A673 (cell line): ENCODE results near the gene SPINK7. TPM values are rescaled to one million over a fixed set of nuclear protein-coding genes. Genes with fewer than 3 reads are reported as not detected.

Experiments used
- BruUV-seq: library from RNA; stranded (reverse); fragments of 400-500 nt; replicated peaks from 2 replicates; lab custom pipeline; 2021; lab: Mats Ljungman, UMichigan
- CTCF ChIA-PET: fragments of 300-600 bp; sonication (Branson Sonifier 250); formaldehyde crosslinking; loops from one replicate; lab custom pipeline; 2022; ENCODE audit warnings: antibody characterized with exemption; lab: Charles Lee
- POLR2A ChIA-PET: fragments of 300-600 bp; sonication (Branson Sonifier 250); formaldehyde crosslinking; loops from one replicate; lab custom pipeline; 2022; ENCODE audit warnings: antibody characterized with exemption; ENCODE audit not compliant: low non-redundant PET; lab: Charles Lee
- DNase-seq: peaks from one replicate; pipeline ENCODE4 v3.0.0-alpha.2; 2015; ENCODE audit warnings: low spot score
- H3K27ac ChIP-seq: fragments of 200-600 bp; sonication (generic); 2 replicates; pipeline ENCODE4 v1.5.1; 2016; ENCODE audit warnings: mixed run types, low read depth, mild to moderate bottlenecking, mixed read lengths, antibody characterized with exemption, low read length; ENCODE audit not compliant: poor library complexity, severe bottlenecking
- H3K27me3 ChIP-seq: fragments of 200-600 bp; sonication (generic); replicated peaks from 2 replicates; pipeline ENCODE4 v1.6.1; 2017; ENCODE audit warnings: mixed run types, low read depth, mild to moderate bottlenecking, mixed read lengths, antibody characterized with exemption, low read length; ENCODE audit not compliant: insufficient read depth, poor library complexity
- H3K36me3 ChIP-seq: fragments of 200-600 bp; sonication (generic); 2 replicates; pipeline ENCODE4 v1.6.1; 2016; ENCODE audit warnings: mixed run types, mild to moderate bottlenecking, mixed read lengths, antibody characterized with exemption, low read length; ENCODE audit not compliant: insufficient read depth, poor library complexity, severe bottlenecking
- H3K4me1 ChIP-seq: fragments of 200-600 bp; sonication (generic); 2 replicates; pipeline ENCODE4 v1.6.1; 2017; ENCODE audit warnings: mixed run types, mild to moderate bottlenecking, mixed read lengths, antibody characterized with exemption, low read length; ENCODE audit not compliant: insufficient read depth, poor library complexity, severe bottlenecking
- H3K4me3 ChIP-seq: fragments of 200-600 bp; sonication (generic); 2 replicates; pipeline ENCODE4 v1.5.1; 2016; ENCODE audit warnings: low read depth, mixed run types, mild to moderate bottlenecking, mixed read lengths, low read length; ENCODE audit not compliant: poor library complexity, severe bottlenecking
- H3K9me3 ChIP-seq: fragments of 200-600 bp; sonication (generic); 2 replicates; pipeline ENCODE4 v1.6.1; 2016; ENCODE audit warnings: mixed run types, low read depth, mild to moderate bottlenecking, mixed read lengths, antibody characterized with exemption, low read length; ENCODE audit not compliant: poor library complexity, severe bottlenecking
- CTCF ChIP-seq: fragments of 300-800, 200-600 bp; sonication (generic); conservative IDR thresholded peaks from 2 replicates; pipeline ENCODE4 v1.5.1; 2017; ENCODE audit warnings: low read depth, mild to moderate bottlenecking, antibody characterized with exemption, low read length, moderate library complexity, mixed read lengths
- EZH2 ChIP-seq: fragments of 200-600 bp; sonication (generic); IDR thresholded peaks from 2 replicates; pipeline ENCODE4 v1.6.1; 2017; ENCODE audit warnings: borderline replicate concordance, low read depth, mild to moderate bottlenecking, mixed read lengths, antibody characterized with exemption, low read length; ENCODE audit not compliant: poor library complexity, severe bottlenecking
- intact Hi-C: fragments of 100-400 bp; cut with micrococcal nuclease; formaldehyde crosslinking; loops from one replicate; pipeline ENCODE4 v1.10.0; 2022; ENCODE audit not compliant: unreplicated experiment
- total RNA-seq: library from RNA; stranded (reverse); gene quantifications from 2 replicates; pipeline ENCODE4 v1.2.3, GENCODE V29; 2021

The SPINK7 gene
- total RNA-seq, 1 experiment from 2014 or later: not detected

- TF ChIP-seq CTCF (no peak), EZH2 (no peak)
- no peaks in the 10 kb centered on the region for H3K36me3 ChIP-seq
- POLR2A ChIA-PET: no interaction called here
- H3K4me3 ChIP-seq: no peak overlapping the region
- DNase-seq: no peak
- H3K27ac ChIP-seq: no peak overlapping the region
- H3K4me1 ChIP-seq: no peaks in the 10 kb centered on the region
- intact Hi-C loops: no loop called here
- H3K27me3 ChIP-seq: no peaks in the 10 kb centered on the region
- H3K9me3 ChIP-seq: no peaks in the 10 kb centered on the region
- BruUV-seq: no TSS peak
- CTCF ChIA-PET: no interaction called here
Observed at GRCh38 chr5:148333262-148333849, 21.1 kb downstream of the SPINK7 start.

GRCh38 chr5:148335259-148335658 is 23.0 kb downstream of the SPINK7 start, which contains the start of gene SPINK9:
SPINK9 (plus strand) TSS chr5:148335559; CDS start chr5:148335614, 55 bp downstream.
- POLR2A ChIA-PET: no interaction called here
- H3K27me3 ChIP-seq: no peaks in the 10 kb centered on the region
- H3K4me3 ChIP-seq: no peak within 1 kb of the TSS
- no peaks in the 10 kb centered on the region for H3K4me1 ChIP-seq
- H3K36me3 ChIP-seq: no peaks in the 10 kb centered on the region
- H3K27ac ChIP-seq: no peak within 1 kb of the TSS
- intact Hi-C loops: no loop called here
- no peak for TF ChIP-seq CTCF
- TF ChIP-seq EZH2: no peak
- no peak for DNase-seq
- BruUV-seq: no TSS peak
- CTCF ChIA-PET: no interaction called here
- no peaks in the 10 kb centered on the region for H3K9me3 ChIP-seq

- H3K4me3 ChIP-seq: no peak overlapping the region
- no TSS peak for BruUV-seq
- no peak overlapping the region for H3K27ac ChIP-seq
- H3K4me1 ChIP-seq: no peaks in the 10 kb centered on the region
- TF ChIP-seq CTCF (no peak), EZH2 (no peak)
- DNase-seq: no peak
- no peaks in the 10 kb centered on the region for H3K9me3 ChIP-seq
- H3K27me3 ChIP-seq: no peaks in the 10 kb centered on the region
- POLR2A ChIA-PET: no interaction called here
- intact Hi-C loops: no loop called here
- H3K36me3 ChIP-seq: no peaks in the 10 kb centered on the region
- CTCF ChIA-PET: no interaction called here
Observed at GRCh38 chr5:148336704-148337435, 24.6 kb downstream of the SPINK7 start.
